ENCODE measurements around the gene PYROXD2.

The PYROXD2 gene

GRCh38 chr10:98435178-98435577, 20.2 kb upstream of the PYROXD2 start:
- TF ChIP-seq CTCF (IDR thresholded peaks at IDR 0.05; ENCODE audit: low read depth, low read length, missing control alignments), result no peak
- DNase-seq (ENCODE audit: extremely low read depth, low read depth), result no peak
- H3K4me3 ChIP-seq (replicated peaks; ENCODE audit: low read depth, low read length), result no peak overlapping the region

DNA sequence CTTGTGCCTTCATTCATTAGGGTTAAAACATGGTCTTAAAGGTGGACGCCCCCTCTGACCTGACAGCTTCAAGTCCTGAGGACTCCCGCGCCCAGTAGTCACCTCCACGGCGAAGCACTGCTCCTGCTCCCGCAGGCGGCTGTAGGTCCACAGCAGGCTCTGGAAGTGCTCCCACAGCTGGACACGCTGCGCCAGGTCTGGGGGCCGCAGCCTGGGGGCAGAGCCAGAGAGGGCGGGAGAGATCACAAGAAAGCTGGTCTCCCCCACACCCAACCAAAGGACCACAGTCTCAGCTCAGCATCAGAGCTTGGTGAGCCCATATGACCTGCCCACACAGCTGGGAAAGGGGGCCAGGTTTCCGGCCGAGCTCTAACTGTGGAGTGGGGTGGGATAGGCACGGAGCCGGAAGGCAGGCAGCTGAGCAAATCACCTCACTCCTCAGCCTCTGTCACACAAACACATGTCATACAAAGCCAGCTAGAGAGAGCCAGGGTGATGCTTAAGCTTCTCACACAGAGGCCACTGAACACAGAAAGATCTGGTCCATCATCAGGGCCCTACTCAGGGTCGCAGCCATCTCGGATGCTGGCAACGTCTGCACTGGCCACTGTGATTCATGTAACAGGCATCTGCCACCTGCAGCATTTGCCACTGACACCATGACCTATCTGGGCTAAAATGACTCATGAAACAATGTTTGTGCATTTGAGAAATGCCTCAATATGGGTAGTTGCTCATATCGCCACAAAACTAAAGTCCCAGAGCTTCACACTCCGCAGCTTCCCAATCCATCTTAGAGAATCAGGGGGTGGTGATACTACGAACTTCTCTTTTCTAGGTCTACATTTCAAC, 19.1 kb upstream of the PYROXD2 start:
- DNase-seq (ENCODE audit: extremely low read depth, low read depth), result no peak

GRCh38 chr10:98433371-98433770, 18.4 kb upstream of the PYROXD2 start:
- H3K4me3 ChIP-seq (replicated peaks; ENCODE audit: low read depth, low read length), result no peak overlapping the region
- DNase-seq (ENCODE audit: extremely low read depth, low read depth), result no peak
- TF ChIP-seq CTCF (IDR thresholded peaks at IDR 0.05; ENCODE audit: low read depth, low read length, missing control alignments), result no peak

More for the DNA sequence above, 19.1 kb upstream of the PYROXD2 start:
- no peak overlapping the region for H3K4me3 ChIP-seq (replicated peaks; ENCODE audit: low read depth, low read length)
- no peak for TF ChIP-seq CTCF (IDR thresholded peaks at IDR 0.05; ENCODE audit: low read depth, low read length, missing control alignments)

GRCh38 chr10:98432330-98432729, 17.3 kb upstream of the PYROXD2 start:
- DNase-seq (ENCODE audit: extremely low read depth, low read depth), result no peak
- no peak overlapping the region for H3K4me3 ChIP-seq (replicated peaks; ENCODE audit: low read depth, low read length)
- no peak for TF ChIP-seq CTCF (IDR thresholded peaks at IDR 0.05; ENCODE audit: low read depth, low read length, missing control alignments)

DNA sequence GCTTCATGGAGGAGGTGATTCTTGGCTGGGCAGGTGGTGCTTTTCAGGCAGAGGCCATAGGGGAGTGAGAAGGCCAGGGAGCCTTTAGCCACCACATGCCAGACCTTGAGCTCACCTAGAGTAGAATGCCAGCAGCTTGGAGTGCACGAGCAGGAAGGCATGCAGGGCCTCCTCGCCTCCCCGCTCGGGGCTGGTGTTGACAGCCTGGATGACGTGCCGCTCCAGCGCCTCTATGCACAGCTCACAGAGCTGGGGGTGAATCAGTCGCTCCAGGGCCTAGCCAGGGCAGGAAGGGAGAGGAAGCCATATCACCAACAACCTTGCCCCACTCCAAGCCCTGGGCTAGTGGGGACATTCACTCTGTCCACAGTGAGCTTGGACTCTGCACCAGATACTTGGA, 16.0 kb upstream of the PYROXD2 start:
- DNase-seq (ENCODE audit: extremely low read depth, low read depth), result no peak
- H3K4me3 ChIP-seq (replicated peaks; ENCODE audit: low read depth, low read length), result no peak overlapping the region
- no peak for TF ChIP-seq CTCF (IDR thresholded peaks at IDR 0.05; ENCODE audit: low read depth, low read length, missing control alignments)

DNA sequence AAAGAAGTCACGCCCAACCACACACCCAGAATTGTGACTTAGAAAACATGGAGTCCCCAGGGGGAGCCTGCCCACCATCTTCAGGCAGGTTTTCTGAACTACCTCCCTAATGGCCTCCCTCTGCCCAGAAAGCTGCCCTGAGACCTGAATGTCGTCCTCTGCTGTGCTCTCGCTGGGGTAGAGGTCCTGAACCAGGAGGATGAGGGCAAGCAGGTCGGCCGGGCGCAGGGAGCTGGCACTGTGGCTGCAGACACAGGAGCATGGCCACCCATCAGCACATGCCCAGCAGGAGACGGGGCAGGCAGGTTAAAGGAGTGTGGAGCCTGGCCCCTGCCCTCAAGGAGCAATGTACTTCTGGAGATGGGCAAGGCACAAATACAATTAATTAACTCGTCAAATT, 15.4 kb upstream of the PYROXD2 start:
- DNase-seq (ENCODE audit: extremely low read depth, low read depth), result no peak
- no peak overlapping the region for H3K4me3 ChIP-seq (replicated peaks; ENCODE audit: low read depth, low read length)
- TF ChIP-seq CTCF (IDR thresholded peaks at IDR 0.05; ENCODE audit: low read depth, low read length, missing control alignments), result no peak

Measured in HFF-Myc (cell line).